22Rv1 (cell line): ENCODE measurements around the gene UBXN2A.

Experiments
- CTCF ChIP-seq: fragments of 450-650 bp; IDR thresholded peaks from 2 replicates; pipeline ENCODE4 v1.5.1; 2017; ENCODE audit warnings: mild to moderate bottlenecking
- ZFX ChIP-seq: fragments of 450-650 bp; IDR thresholded peaks from 2 replicates; pipeline ENCODE4 v1.6.1; 2017; ENCODE audit warnings: antibody characterized with exemption, borderline replicate concordance

DNA sequence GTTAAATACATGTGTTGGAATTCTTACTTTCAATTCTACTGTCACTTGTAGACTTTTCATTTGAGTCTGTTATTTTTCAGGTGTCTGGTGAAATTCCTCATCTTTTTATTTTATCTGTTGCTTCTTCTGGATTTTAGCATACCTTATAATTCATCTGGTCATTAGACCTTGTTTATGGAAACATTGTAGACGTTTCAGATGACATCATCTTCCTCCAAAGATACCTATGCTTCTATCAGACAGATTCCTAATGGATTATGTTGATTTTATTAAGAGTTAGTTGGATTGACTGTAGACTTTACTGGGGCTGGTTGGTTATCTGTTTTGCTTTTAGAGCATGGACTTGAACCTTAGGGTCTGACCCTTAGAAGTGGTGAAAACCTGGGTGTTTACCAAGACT is 54.3 kb downstream of the UBXN2A start:
- no peak for TF ChIP-seq CTCF
- TF ChIP-seq ZFX = no peak
